ENCODE data around the gene GTPBP8. TPM values are rescaled to one million over a fixed set of nuclear protein-coding genes. Genes with fewer than 3 reads are reported as not detected.

GTPBP8 gene
- total RNA-seq, 1 donor from 2014 or later: 18.1 TPM

DNA sequence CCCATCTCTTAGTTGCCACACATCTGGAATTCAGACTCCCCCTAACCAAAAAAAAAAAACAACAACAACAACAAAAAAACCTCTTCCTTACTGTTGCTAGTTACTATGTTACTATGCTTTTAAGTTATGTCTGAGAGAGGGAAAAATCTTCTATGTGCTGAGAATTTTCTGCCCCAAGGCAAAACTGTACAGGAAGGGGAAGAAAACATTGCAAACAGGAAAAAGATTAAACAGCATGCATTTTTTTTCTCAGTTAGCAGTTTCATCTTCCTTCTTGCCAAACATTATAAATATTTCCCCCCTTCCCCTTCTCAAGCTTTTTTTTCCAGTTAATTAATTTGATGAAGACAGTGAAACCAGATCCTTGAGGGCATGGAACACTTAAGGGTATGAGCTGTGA, 14.8 kb upstream of the GTPBP8 start:
- POLR2A ChIA-PET: interaction anchor here (0.8 to 1.2 kb wide), 2 partner anchors 299 to 718 kb away, joined by 4 to 5 read pairs; no protein-coding TSS in a partner anchor
- H3K4me1 Mint-ChIP-seq: peaks cover 77% of the 10 kb centered on the region
- DNase-seq: no peak

DNA sequence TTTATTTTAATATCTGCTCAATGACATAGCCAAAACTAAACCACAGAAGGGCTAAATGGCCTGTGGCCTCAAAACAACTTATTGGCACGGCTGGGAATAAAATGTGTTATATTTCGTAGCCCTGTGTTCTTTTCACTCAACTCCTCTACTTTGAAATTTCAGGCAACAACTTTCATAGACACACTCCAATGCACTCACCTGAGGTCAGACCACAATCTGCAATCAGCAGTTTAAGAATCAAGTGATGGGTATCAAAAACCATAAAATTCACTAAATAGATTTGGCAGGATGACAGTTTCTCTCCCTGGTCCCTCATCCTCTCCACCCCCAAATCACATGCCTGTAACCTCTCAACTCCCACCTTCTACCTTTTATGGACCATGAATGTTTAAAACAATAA, 13.8 kb upstream of the GTPBP8 start:
- ChIA-PET POLR2A (interaction anchor here (1.2 kb wide), 1 partner anchor 300 kb away, joined by 5 read pairs; no protein-coding TSS in a partner anchor), CTCF (interaction anchor here (1.3 to 3.2 kb wide), 3 partner anchors 14 to 335 kb away, joined by 3 to 41 read pairs (median 4); partner anchors contain the start of gene GTPBP8)
- TF ChIP-seq, protein P1, sequence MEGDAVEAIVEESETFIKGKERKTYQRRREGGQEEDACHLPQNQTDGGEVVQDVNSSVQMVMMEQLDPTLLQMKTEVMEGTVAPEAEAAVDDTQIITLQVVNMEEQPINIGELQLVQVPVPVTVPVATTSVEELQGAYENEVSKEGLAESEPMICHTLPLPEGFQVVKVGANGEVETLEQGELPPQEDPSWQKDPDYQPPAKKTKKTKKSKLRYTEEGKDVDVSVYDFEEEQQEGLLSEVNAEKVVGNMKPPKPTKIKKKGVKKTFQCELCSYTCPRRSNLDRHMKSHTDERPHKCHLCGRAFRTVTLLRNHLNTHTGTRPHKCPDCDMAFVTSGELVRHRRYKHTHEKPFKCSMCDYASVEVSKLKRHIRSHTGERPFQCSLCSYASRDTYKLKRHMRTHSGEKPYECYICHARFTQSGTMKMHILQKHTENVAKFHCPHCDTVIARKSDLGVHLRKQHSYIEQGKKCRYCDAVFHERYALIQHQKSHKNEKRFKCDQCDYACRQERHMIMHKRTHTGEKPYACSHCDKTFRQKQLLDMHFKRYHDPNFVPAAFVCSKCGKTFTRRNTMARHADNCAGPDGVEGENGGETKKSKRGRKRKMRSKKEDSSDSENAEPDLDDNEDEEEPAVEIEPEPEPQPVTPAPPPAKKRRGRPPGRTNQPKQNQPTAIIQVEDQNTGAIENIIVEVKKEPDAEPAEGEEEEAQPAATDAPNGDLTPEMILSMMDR (IDR thresholded peaks at IDR 0.05): no peak
- Mint-ChIP-seq H3K27ac (no peak overlapping the region), H3K9me3 (no peaks in the 10 kb centered on the region), H3K27me3 (no peaks in the 10 kb centered on the region), H3K4me3 (no peak overlapping the region), H3K36me3 (ENCODE audit: low read depth) (no peaks in the 10 kb centered on the region), H3K4me1 (peaks cover 78% of the 10 kb centered on the region)
- ATAC-seq (ENCODE audit: low read depth) (no peak), DNase-seq (no peak)
- intact Hi-C loops (cut with micrococcal nuclease): loop anchor here (5.0 kb wide), 1 partner anchor 840 kb away; no protein-coding TSS in a partner anchor

More for the DNA sequence above, 14.8 kb upstream of the GTPBP8 start:
- CTCF ChIA-PET: interaction anchor here (0.9 to 3.2 kb wide), 5 partner anchors 15 to 334 kb away, joined by 3 to 41 read pairs (median 4); partner anchors contain the start of gene GTPBP8
- intact Hi-C loops (cut with micrococcal nuclease): loop anchor here (5.0 kb wide), 1 partner anchor 839 kb away; no protein-coding TSS in a partner anchor
- peak overlapping the region; percentile 20 for H3K4me3 Mint-ChIP-seq
- ATAC-seq (ENCODE audit: low read depth): no peak
- peak overlapping the region; percentile 32 for H3K27ac Mint-ChIP-seq
- H3K27me3 Mint-ChIP-seq: no peaks in the 10 kb centered on the region
- H3K9me3 Mint-ChIP-seq: no peaks in the 10 kb centered on the region
- no peaks in the 10 kb centered on the region for H3K36me3 Mint-ChIP-seq (ENCODE audit: low read depth)
- TF ChIP-seq, protein P1 (IDR thresholded peaks at IDR 0.05): no peak

DNA sequence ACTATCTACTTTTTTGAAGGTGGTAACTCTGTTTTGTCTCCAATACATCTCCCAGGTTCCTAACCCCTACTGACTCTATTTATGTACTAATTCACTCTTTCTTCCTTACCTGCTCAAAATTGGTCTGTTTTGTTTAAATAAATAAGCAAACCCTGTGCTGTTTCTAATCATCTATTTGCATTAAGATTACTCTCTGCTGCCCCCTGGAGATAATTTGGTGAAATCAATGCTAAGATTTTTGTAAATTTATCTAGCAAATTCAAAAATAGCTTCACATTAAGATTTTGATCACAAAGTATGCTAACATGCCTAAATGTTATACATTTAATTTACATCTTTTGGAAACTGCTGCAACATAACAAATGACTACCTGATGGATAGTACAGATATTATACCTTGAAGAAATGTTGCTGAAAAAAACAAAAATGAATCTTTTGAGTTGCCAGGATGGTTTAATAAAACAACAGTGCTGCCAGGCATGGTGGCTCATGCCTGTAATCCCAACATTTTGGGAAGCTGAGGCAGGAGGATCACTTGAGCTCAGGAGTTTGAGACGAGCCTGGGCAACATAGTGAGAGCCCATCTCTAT, 11.4 kb upstream of the GTPBP8 start:
- H3K27me3 Mint-ChIP-seq: no peaks in the 10 kb centered on the region
- H3K27ac Mint-ChIP-seq: no peak overlapping the region
- H3K4me3 Mint-ChIP-seq: no peak overlapping the region
- ATAC-seq (ENCODE audit: low read depth) (no peak), DNase-seq (no peak)
- TF ChIP-seq, protein P1 (IDR thresholded peaks at IDR 0.05): peak; percentile 31
- CTCF ChIA-PET: interaction anchor here (0.6 to 4.5 kb wide), 26 partner anchors 8 to 404 kb away, joined by 3 to 159 read pairs (median 4); partner anchors contain the start of gene GTPBP8
- POLR2A ChIA-PET: interaction anchor here (0.6 to 1.8 kb wide), 6 partner anchors 12 to 336 kb away, joined by 3 to 7 read pairs (median 3); partner anchors contain the start of gene GTPBP8
- H3K9me3 Mint-ChIP-seq: no peaks in the 10 kb centered on the region
- intact Hi-C loops (cut with micrococcal nuclease): loop anchor here (1.0 to 5.0 kb wide), 4 partner anchors 245 to 842 kb away; no protein-coding TSS in a partner anchor
- no peaks in the 10 kb centered on the region for H3K36me3 Mint-ChIP-seq (ENCODE audit: low read depth)
- H3K4me1 Mint-ChIP-seq: peaks cover 81% of the 10 kb centered on the region

DNA sequence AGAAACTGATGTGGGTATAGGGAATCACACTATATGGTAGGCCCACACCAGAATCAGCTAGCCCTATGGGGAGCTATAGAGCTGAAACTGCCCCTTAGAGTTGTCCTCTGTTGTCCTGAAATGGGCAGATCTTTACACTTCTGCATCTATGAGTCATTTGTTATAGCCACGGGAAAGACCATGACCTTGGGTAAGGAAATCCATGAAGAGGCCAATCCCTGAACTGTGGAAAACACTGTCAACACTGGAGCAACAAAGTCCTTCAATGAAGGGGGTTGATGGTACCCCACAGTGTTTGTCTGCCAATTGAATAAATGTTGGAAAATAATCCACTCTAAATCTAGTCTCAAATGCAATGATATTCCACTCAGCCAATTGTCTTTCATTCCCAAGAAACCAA, 10.7 kb upstream of the GTPBP8 start:
- Mint-ChIP-seq H3K4me1 (peaks cover 80% of the 10 kb centered on the region), H3K9me3 (no peaks in the 10 kb centered on the region), H3K27me3 (no peaks in the 10 kb centered on the region), H3K4me3 (no peak overlapping the region), H3K27ac (no peak overlapping the region), H3K36me3 (ENCODE audit: low read depth) (no peaks in the 10 kb centered on the region)
- CTCF ChIA-PET: interaction anchor here (0.9 to 4.5 kb wide), 8 partner anchors 11 to 342 kb away, joined by 3 to 159 read pairs (median 4); partner anchors contain the start of gene GTPBP8
- intact Hi-C loops (cut with micrococcal nuclease): no loop called here
- ATAC-seq (ENCODE audit: low read depth): no peak
- DNase-seq: no peak
- TF ChIP-seq, protein P1 (IDR thresholded peaks at IDR 0.05): no peak
- POLR2A ChIA-PET: interaction anchor here (1.8 kb wide), 1 partner anchor 246 kb away, joined by 6 read pairs; no protein-coding TSS in a partner anchor

DNA sequence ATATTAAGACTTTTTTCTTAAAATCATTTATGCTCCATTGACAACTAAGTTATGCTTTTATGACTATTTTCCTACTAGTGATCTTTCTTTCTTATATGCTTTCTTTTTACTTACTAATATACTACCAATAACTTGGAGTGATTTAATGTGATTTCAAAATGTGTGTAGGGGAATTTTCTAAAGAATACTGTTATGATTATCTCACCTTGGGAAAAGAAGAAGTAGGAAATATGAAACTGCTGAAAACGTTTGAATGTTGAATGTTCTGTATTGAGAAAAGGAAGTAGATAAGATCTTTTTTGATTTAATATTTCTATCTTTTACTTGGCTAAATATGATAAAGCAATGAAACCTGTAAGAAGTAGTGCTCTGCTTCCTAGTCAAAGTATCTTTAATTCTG, 8.1 kb upstream of the GTPBP8 start:
- no peaks in the 10 kb centered on the region for H3K27me3 Mint-ChIP-seq
- no peaks in the 10 kb centered on the region for H3K9me3 Mint-ChIP-seq
- peak overlapping the region; percentile 42 for H3K27ac Mint-ChIP-seq
- intact Hi-C loops (cut with micrococcal nuclease): loop anchor here (1.0 kb wide), 1 partner anchor 8 kb away; the partner anchor contains the start of gene GTPBP8
- H3K4me1 Mint-ChIP-seq: peaks cover 58% of the 10 kb centered on the region
- no peak for DNase-seq
- ChIA-PET POLR2A (no interaction called here), CTCF (interaction anchor here (1.1 to 5.3 kb wide), 3 partner anchors 9 to 339 kb away, joined by 3 to 71 read pairs (median 34); no protein-coding TSS in a partner anchor)
- no peak for ATAC-seq (ENCODE audit: low read depth)
- peak overlapping the region; percentile 32 for H3K4me3 Mint-ChIP-seq
- TF ChIP-seq, protein P1 (IDR thresholded peaks at IDR 0.05): no peak
- no peaks in the 10 kb centered on the region for H3K36me3 Mint-ChIP-seq (ENCODE audit: low read depth)
